NCI-H1092 treated with DMSO at 0.1 percent for 48 hours (cell line): ENCODE data around the gene PAOX.
"Not testable (repeated sequence)": the region's sequence is repeated elsewhere in the genome, so short reads cannot be mapped to it uniquely, and the experiment has no call there.

Experiments used
- DNase-seq: peaks from one replicate; lab custom pipeline; 2025; lab: John Stamatoyannopoulos, UW

The PAOX gene

GRCh38 chr10:133365461-133366129 is 13.5 kb upstream of the PAOX start:
- DNase-seq = peak; percentile 71

DNA sequence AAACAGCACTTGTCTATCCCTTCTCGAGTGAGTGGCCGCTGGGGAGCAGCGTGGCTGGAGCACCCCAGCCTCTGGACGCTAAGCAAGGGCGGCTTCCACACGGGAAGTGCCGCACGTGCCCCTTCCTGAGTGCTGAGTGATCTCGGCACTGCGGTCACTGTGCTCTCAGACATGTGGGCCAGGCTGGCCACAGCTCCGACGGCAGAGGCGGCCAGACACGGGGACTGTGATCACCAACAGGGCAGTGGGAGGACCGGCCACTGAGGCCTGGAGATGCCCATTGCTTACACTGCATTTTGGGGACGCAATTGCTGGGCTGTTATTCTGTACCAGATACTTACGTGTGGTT is 13.0 kb upstream of the PAOX start:
- DNase-seq = no peak

GRCh38 chr10:133366751-133367150 is 12.3 kb upstream of the PAOX start:
- DNase-seq = no peak

GRCh38 chr10:133367461-133367860 is 11.6 kb upstream of the PAOX start:
- DNase-seq = not testable (repeated sequence)

GRCh38 chr10:133368153-133368552 is 10.9 kb upstream of the PAOX start:
- no peak for DNase-seq

DNA sequence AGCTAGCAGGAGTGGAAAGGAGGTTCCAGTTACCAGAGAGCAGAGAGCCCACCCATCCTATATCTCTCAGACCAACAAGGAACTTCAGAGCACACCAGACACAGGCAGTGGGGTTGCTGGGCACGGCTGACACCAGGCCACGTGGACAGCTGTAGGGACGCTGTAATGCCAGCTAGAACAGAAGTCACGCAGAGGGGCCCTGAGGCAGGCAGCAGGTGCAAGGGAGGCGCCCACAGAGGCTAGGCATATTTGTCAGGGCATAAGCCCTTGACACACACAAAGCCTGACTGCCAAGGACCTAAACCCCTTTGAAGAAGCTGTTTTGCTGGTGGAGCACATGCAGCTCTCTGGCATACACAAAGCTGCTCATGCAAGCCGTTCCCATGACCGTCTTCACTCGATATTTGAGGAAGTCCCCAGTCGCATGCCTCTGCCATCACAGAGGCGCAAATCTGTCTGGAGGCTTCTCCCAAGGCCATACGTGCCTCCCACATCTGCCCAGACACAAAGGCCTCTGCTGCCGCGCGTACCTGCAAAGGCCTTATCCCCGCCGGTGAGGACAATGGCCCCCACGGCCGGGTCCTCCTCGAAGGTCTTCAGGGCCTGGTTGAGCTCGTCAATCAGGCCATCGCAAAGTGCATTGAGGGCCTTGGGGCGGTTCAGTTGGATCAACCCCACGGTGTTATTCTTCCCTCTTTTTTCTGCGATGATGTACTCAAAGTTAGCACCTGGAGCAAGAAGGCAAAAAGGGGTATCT is 8.9 kb upstream of the PAOX start:
- DNase-seq = no peak

DNA sequence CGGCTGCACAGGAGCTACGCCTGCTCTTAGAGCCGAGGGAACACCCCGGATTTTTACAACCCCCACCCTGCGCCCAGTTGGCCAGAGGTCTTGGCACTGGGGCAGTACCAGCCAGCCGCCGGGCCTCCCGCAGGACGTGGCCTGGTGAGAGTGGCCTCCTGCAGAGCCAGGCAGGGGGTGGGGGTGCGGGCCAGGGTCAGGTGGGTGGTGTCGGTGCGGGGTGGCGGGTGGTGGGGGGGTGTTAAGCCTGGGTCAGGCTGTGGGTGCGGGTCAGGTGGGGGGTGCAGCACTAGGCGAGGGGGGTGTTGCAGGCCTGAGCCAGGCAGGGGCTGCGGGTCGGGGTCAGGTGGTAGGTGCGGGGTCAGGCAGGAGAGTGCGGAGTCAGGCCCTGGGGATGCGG is 6.6 kb upstream of the PAOX start:
- DNase-seq = no peak

DNA sequence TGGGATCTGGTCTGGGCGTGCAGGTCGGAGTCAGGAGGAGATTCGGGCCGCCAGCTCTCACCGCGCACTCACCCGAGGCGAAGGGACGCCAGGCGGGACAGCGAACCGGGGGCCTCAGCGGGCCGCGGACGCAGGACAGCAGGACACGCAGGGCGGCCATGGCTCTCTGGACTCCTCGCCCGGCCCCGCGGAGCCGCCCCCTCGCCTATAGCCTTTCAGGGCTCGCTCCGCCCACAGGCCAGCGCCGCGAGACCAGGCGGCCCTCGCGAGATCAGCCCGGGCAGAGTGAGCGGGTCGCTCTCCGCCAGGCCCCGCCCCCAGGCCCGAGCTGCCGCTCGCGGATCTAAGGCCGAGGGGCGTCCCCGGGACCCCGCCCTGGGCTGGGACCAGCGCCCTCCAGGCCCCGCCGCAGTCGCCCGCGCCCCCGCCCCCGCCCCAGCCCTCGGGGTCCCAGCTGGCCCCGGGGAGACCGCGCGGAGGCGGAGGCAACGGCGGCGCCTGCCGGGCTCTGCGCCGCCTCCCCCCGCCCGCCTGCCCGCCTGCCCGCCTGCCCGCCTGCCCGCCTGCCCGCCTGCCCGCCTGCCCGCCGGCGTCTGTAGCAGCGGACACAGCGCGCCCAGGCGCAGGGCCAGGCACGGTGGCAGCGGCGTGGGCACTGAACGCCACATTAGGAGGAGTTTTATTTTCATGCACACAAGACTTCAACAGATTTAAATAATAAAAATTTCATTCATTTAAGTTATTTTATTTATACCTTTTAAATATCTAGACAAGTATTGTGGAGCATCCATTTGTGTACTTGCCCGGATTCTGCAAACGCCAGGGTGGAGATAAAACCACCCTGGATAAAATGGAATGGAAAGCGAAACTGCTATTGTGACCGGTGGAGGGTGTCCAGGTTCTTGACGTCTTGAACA is 5.6 kb upstream of the PAOX start, which contains the start of gene ECHS1:
Gene ECHS1, minus strand, starts transcription at position 181 of the 917 bp plus-strand sequence. Its CDS starts 21 bp downstream, at position 160.
- DNase-seq = peak; percentile 88

- no peak for DNase-seq
These were observed 3.5 kb upstream of the PAOX start for GRCh38 chr10:133375357-133376115.

DNA sequence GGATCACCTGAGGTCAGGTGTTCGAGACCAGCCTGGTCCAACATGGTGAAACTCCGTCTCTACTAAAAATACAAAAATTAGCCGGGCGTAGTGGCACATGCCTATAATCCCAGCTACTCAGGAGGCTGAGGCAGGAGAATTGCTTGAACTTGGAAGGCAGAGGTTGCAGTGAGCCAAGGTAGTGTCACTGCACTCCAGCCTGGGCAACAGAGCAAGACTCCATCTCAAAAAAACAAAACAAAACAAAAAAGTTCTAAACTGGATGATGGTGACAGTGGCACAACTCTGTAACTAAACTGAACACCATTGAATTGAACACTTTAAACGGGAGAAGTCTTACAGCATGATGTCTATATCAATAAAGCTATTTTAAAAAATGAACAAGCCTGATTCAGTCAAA is 2.9 kb upstream of the PAOX start:
- DNase-seq = not testable (repeated sequence)

DNA sequence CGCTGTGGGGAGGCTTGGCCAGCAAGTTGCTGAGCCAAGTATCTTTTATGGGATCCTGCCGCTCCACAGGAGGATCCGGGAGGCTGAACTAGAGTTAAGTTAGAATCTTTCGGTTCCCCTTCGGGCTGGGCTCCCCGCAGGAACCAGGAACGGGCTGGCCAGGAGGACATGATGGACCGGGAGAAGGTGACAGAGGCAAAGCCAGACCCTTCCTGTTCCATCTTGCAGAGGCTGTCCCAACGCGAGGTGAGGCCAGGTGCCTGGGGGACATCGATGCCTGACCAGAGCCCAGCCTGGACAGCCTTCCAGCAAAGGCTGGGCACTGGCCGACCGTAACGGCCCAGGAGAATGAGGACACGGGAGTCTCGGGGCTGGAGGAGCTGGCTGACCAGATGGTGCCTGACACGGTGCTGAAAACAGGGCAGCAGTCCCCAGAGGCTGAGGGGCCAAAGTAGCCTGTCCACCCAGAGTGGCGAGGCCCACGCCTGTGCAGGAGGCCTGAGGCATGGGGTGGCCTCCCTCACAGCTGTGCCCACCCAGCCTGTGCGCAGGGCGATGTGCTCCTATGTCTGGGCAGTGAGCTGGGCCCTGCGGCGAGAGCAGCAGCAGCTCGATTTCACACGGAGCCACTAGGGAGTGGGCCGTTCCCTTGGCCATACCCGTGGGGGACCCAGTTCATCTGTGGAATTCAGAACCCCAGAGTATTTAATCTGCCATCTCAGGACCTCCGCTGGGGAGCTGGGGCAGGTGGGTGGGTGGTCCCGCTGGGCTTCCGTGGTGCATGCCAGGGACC is 1.8 kb upstream of the PAOX start:
- DNase-seq = no peak

GRCh38 chr10:133377818-133378250 is 1.2 kb upstream of the PAOX start:
- DNase-seq = no peak

- peak; percentile 14 for DNase-seq
These were observed 588 bp upstream of the PAOX start for GRCh38 chr10:133378251-133379096.

- DNase-seq = no peak
These were observed 972 bp downstream of the PAOX start for GRCh38 chr10:133379801-133380666.

- DNase-seq = no peak
These were observed 2.0 kb downstream of the PAOX start for GRCh38 chr10:133381036-133381435.

GRCh38 chr10:133383551-133383950 is 4.5 kb downstream of the PAOX start:
- no peak for DNase-seq

GRCh38 chr10:133384071-133384470 is 5.0 kb downstream of the PAOX start:
- no peak for DNase-seq

GRCh38 chr10:133385214-133385613 is 6.2 kb downstream of the PAOX start:
- no peak for DNase-seq

GRCh38 chr10:133386951-133387350 is 7.9 kb downstream of the PAOX start:
- DNase-seq = not testable (repeated sequence)
